ENCODE measurements around the gene KPNB1. TPM values are rescaled to one million over a fixed set of nuclear protein-coding genes. Genes with fewer than 3 reads are reported as not detected.

KPNB1 gene
- total and polyA plus RNA-seq, 10 of the 15 experiments (the other 5 are each of a cell fraction or from before 2014, with no cell fraction given) = 67.8 to 525 (median 246) TPM

- no peak overlapping the region for H2AFZ ChIP-seq (ENCODE audit: control insufficient read depth, low read depth, low read length)
- no peak overlapping the region for H3K9ac ChIP-seq (ENCODE audit: control insufficient read depth, insufficient read depth, low read length)
- BruUV-seq (replicated peaks) = no TSS peak
- no peaks in the 10 kb centered on the region for H3K4me1 ChIP-seq (ENCODE audit: control insufficient read depth, insufficient read depth, low read length)
- TF ChIP-seq CTCF (IDR thresholded peaks at IDR 0.05 in 2 of 3, conservative IDR thresholded peaks at IDR 0.05 in 1 of 3; ENCODE audit: control insufficient read depth in 2 of 3, extremely low read depth in 1 of 3, insufficient read depth in 1 of 3, low read depth in 3 of 3, low read length in 3 of 3) (no peak), NRF1 (conservative IDR thresholded peaks at IDR 0.05; ENCODE audit: low read depth, low read length) (no peak)
- 83% methylated on average over 4 of the region's 4 CpGs for WGBS (ENCODE audit: insufficient coverage, insufficient replicate concordance, low lambda C conversion rate, missing lambda C conversion rate)
- ATAC-seq (no peak), FAIRE-seq (no peak), DNase-seq (ENCODE audit: low read depth, low spot score) (no peak)
- H3K27me3 ChIP-seq (replicated peaks in 1 of 2; ENCODE audit: control insufficient read depth in 2 of 2, insufficient read depth in 2 of 2, low read length in 1 of 2) = no peaks in the 10 kb centered on the region; a peak in 1 of 4 replicates
- H3K4me3 ChIP-seq = no peak overlapping the region
- no peak overlapping the region for H3K27ac ChIP-seq (ENCODE audit: control insufficient read depth, insufficient read depth)
- in situ Hi-C loops (cut with MboI) (no loop called here), intact Hi-C loops (cut with micrococcal nuclease; ENCODE audit: unreplicated experiment) (no loop called here)
- RAD21 ChIA-PET (ENCODE audit: unreplicated experiment) = interaction anchor here (0.6 to 0.7 kb wide), 2 partner anchors 8 to 13 kb away, joined by 3 read pairs; no protein-coding TSS in a partner anchor
- SMC1A ChIA-PET (ENCODE audit: uncharacterized antibody, unreplicated experiment) = interaction anchor here (1.8 kb wide), 1 partner anchor 12 kb away, joined by 10 read pairs; no protein-coding TSS in a partner anchor
- no peaks in the 10 kb centered on the region for H3K79me2 ChIP-seq (ENCODE audit: control insufficient read depth, insufficient read depth, low read length)
- peaks cover 2 to 34% of the 10 kb centered on the region in 2 experiments for H3K36me3 ChIP-seq (ENCODE audit: control insufficient read depth in 2 of 2, insufficient read depth in 2 of 2, low read length in 1 of 2)
- H4K20me1 ChIP-seq (ENCODE audit: control insufficient read depth, insufficient read depth) = no peaks in the 10 kb centered on the region
- CTCF ChIA-PET = interaction anchor here (0.6 to 4.9 kb wide), 4 partner anchors 10 to 104 kb away, joined by 3 to 22 read pairs (median 4); no protein-coding TSS in a partner anchor
- POLR2A ChIA-PET = interaction anchor here (1.1 kb wide), 1 partner anchor 12 kb away, joined by 3 read pairs; no protein-coding TSS in a partner anchor
- H3K4me2 ChIP-seq (ENCODE audit: control insufficient read depth, insufficient read depth) = no peak overlapping the region
- no peaks in the 10 kb centered on the region for H3K9me3 ChIP-seq (replicated peaks; ENCODE audit: control insufficient read depth, insufficient read depth, low read length)
Observed at GRCh38 chr17:47603830-47604597, 45.7 kb upstream of the KPNB1 start.

GRCh38 chr17:47604598-47604927 is 45.2 kb upstream of the KPNB1 start:
- CTCF ChIA-PET = interaction anchor here (1.2 to 4.9 kb wide), 3 partner anchors 9 to 11 kb away, joined by 3 to 22 read pairs (median 3); no protein-coding TSS in a partner anchor
- in situ Hi-C loops (cut with MboI) = no loop called here
- POLR2A ChIA-PET = interaction anchor here (1.1 kb wide), 1 partner anchor 12 kb away, joined by 3 read pairs; no protein-coding TSS in a partner anchor
- no peak for TF ChIP-seq USF2 (IDR thresholded peaks at IDR 0.05; ENCODE audit: borderline replicate concordance, low read depth, low read length)
- TF ChIP-seq NFYB (IDR thresholded peaks at IDR 0.05; ENCODE audit: insufficient read depth, low read depth, low read length) = no peak
- TF ChIP-seq JUND (IDR thresholded peaks at IDR 0.05; ENCODE audit: low read depth, low read length) = no peak
- TF ChIP-seq RBBP5 (conservative IDR thresholded peaks at IDR 0.05) = no peak
- TF ChIP-seq EED (IDR thresholded peaks at IDR 0.05; ENCODE audit: low read depth) = no peak
- no peak for TF ChIP-seq BRCA1 (IDR thresholded peaks at IDR 0.05; ENCODE audit: low read depth, low read length)
- TF ChIP-seq TAF1 (IDR thresholded peaks at IDR 0.05; ENCODE audit: borderline replicate concordance, low read depth, low read length) = no peak
- TF ChIP-seq SPI1 (IDR thresholded peaks at IDR 0.05; ENCODE audit: borderline replicate concordance, insufficient read depth, low read depth, low read length) = no peak
- no peak for TF ChIP-seq RFX5 (IDR thresholded peaks at IDR 0.05; ENCODE audit: low read depth, low read length)
- no peak for TF ChIP-seq KLF5 (IDR thresholded peaks at IDR 0.05; ENCODE audit: partially characterized antibody)
- TF ChIP-seq ZZZ3 (IDR thresholded peaks at IDR 0.05; ENCODE audit: control insufficient read depth, insufficient read length, low read depth) = no peak
- no peak for TF ChIP-seq PAX5 (IDR thresholded peaks at IDR 0.05; ENCODE audit: borderline replicate concordance, low read depth, low read length)

More at GRCh38 chr17:47604598-47604927, 45.2 kb upstream of the KPNB1 start:
- peaks cover 2 to 31% of the 10 kb centered on the region in 2 experiments for H3K36me3 ChIP-seq (ENCODE audit: control insufficient read depth in 2 of 2, insufficient read depth in 2 of 2, low read length in 1 of 2)
- RAD21 ChIA-PET (ENCODE audit: unreplicated experiment) = interaction anchor here (0.7 kb wide), 1 partner anchor 8 kb away, joined by 3 read pairs; no protein-coding TSS in a partner anchor
- no peaks in the 10 kb centered on the region; a peak in 1 of 4 replicates for H3K27me3 ChIP-seq (replicated peaks in 1 of 2; ENCODE audit: control insufficient read depth in 2 of 2, insufficient read depth in 2 of 2, low read length in 1 of 2)
- no peaks in the 10 kb centered on the region for H3K79me2 ChIP-seq (ENCODE audit: control insufficient read depth, insufficient read depth, low read length)
- H3K27ac ChIP-seq (ENCODE audit: control insufficient read depth, insufficient read depth) = no peak overlapping the region
- H4K20me1 ChIP-seq (ENCODE audit: control insufficient read depth, insufficient read depth) = no peaks in the 10 kb centered on the region
- no peak overlapping the region for H3K4me3 ChIP-seq
- no peaks in the 10 kb centered on the region for H3K4me1 ChIP-seq (ENCODE audit: control insufficient read depth, insufficient read depth, low read length)
- ATAC-seq (no peak), FAIRE-seq (no peak), DNase-seq (ENCODE audit: low read depth, low spot score) (no peak)
- no TSS peak for BruUV-seq (replicated peaks)
- intact Hi-C loops (cut with micrococcal nuclease; ENCODE audit: unreplicated experiment) = no loop called here
- H3K9ac ChIP-seq (ENCODE audit: control insufficient read depth, insufficient read depth, low read length) = no peak overlapping the region
- 43% methylated on average over 1 of the region's 1 CpG for WGBS (ENCODE audit: insufficient coverage, insufficient replicate concordance, low lambda C conversion rate, missing lambda C conversion rate)
- SMC1A ChIA-PET (ENCODE audit: uncharacterized antibody, unreplicated experiment) = interaction anchor here (1.8 kb wide), 1 partner anchor 11 kb away, joined by 10 read pairs; no protein-coding TSS in a partner anchor
- no peak overlapping the region for H2AFZ ChIP-seq (ENCODE audit: control insufficient read depth, low read depth, low read length)
- no peak overlapping the region for H3K4me2 ChIP-seq (ENCODE audit: control insufficient read depth, insufficient read depth)
- H3K9me3 ChIP-seq (replicated peaks; ENCODE audit: control insufficient read depth, insufficient read depth, low read length) = no peaks in the 10 kb centered on the region

Measured in GM12878 (cell line).